Stimulated activated CD4-positive, alpha-beta T cell treated with anti-CD3 and anti-CD28 coated beads, TNF-alpha, amount 100 ng/mL, for 24 hours (primary cell): ENCODE results near the gene SPSB1.
A peak's percentile ranks its signal among the peaks of the same experiment; 100 is the strongest.

Experiments used
- DNase-seq, 3 experiments: peaks; one replicate each; pipeline ENCODE4 v3.0.0-alpha.2; 2020; ENCODE audit warnings: low read depth in 3 of 3

Gene SPSB1

GRCh38 chr1:9388335-9389180 lies 95.9 kb downstream of the SPSB1 start:
- no peak for DNase-seq

DNA sequence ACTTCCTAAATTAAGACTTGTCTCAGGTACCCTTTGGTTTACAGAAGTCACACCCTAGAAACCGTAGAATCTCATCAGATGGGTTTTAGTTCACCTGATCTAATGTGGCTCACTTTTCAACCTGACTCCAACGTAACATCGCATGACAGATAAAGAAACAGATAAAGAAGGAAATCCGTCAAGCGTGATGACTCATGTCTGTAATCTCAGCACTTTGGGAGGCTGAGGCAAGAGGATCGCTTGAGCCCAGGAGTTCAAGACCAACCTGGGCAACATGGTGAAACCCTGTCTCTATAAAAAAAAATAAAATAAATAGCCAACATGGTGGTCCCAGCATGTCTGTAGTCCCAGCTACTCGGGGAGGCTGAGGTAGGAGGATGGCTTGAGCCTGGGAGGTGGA lies 97.3 kb downstream of the SPSB1 start:
- no peak for DNase-seq

GRCh38 chr1:9391620-9392019 lies 98.9 kb downstream of the SPSB1 start:
- no peak for DNase-seq

DNA sequence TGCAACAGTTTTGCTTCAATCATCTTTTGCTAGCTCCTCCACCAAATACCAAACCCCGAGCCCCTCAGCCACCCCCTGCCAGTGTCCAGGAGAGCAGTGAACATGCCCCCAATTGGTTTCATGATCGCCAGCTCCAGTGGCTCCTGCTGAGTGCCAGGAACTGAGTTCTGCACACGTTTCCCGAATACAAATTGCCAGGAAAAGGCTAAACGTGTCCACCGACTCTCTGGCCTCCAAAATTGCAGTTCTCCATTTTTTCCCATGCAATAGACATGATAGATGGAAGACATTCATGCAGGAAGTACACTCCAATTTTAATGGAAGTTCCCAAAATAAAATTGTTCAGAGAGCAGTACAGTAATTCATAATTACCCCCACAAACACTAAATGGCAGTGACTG lies 101.3 kb downstream of the SPSB1 start:
- DNase-seq: no peak

DNA sequence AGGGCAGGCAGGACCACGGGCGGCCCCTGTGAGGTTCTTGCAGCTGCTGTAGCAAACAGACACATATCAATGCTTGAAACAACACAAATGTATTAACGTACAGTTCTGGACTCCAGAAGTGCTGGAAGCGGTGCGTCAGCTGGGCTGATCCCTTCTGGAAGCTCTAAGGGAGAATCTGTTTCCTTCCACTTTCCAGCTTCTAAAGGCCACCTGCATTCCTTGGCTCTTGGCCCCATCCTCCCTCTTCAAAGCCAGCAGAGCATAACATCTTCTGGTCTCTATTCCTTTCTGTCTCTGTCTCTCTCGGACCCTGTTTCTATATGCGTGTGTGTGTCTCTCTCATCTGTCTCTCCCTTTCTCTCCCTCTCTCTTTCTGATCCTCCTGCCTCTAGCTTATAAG lies 102.3 kb downstream of the SPSB1 start:
- no peak for DNase-seq

DNA sequence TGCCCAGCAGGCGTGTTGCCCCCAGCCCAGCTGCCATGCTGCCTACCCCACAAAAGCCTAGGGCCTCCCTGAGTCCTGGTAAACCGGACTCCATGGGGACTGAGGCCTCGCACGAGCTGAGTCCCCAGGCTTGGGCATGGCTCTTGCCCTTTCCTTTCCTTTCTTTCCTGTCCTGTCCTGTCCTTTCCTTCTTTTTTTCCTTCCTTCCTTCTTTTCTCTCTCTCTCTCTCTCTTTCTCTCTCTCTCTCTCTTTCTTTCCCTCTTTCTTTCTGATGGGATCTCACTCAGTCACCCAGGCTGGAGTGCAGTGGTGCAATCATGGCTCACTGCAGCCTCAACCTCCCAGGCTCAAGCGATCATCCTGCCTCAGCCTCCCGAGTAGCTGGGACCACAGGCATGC lies 104.4 kb downstream of the SPSB1 start:
- DNase-seq: no peak

DNA sequence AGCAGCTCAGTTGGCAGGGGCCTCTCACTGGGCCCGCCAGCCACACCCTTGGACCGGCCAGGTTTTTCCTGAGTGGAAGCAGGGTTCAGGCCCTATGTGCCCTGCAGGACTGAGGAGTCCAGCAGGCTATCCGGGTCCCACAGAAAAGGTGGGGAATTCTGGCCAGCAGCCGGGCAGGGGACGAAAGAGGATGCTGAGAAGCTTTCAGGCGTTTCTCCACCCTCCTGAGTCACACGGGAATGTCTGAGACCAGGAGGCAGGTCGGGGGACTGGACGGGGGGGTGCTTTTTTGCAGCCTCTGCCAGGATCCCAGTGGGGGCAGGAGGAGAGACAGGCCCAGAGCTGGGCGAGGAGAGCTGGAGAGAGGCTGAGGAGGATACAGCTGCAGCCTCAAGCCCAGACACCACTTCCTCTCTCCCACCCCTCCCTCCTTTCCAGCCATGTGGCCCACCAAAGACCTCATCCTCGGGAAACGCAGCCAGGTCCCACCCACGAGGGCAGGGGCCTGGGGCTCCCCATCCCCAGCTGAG lies 105.4 kb downstream of the SPSB1 start:
- no peak for DNase-seq

DNA sequence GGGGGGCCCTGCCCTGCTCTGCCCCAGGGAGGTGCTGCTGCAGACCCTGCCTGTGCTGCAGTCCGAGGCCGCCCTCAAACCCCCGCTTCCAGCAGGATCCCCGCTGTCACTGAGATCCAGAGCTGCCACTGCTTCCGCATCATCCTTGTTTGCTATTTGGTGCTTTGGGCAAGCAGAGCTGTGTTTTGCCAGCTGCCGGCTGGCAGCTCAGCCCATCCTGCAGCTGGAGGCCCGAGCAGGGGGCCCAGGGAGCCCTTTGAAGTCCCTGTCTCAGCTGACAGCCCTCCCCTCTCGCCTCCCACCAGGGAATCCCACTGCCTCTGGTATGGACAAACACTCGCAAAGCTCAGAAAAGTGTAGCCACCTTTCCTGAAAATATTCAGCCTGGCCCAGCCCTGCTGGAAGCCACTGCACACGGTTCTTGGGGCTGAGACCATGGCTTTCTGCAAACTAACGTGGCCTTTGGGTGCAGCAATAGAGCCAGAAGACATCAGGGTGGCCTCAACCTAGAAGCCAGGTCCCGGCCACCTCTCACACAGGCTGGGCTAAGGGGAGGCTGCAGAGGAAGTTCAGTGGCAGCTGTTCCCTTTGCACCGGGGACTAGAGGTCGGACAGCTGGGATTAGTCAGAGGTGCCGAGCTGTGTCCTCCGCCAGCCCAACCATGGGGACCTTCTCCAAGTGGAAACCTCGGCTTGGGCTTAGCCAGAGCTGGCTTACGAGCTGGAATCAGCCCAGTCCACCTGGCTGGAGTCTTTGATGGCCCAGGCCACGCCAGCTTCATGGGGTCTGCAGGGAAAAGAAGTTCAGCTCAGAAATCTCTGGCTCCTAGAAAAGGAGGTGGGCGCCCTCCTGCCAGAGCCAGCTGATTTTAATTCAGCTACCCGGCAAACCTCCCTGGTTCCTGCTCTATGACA lies 107.1 kb downstream of the SPSB1 start:
- DNase-seq: no peak

- DNase-seq: no peak
Observed at GRCh38 chr1:9400425-9401079, 107.9 kb downstream of the SPSB1 start.

DNA sequence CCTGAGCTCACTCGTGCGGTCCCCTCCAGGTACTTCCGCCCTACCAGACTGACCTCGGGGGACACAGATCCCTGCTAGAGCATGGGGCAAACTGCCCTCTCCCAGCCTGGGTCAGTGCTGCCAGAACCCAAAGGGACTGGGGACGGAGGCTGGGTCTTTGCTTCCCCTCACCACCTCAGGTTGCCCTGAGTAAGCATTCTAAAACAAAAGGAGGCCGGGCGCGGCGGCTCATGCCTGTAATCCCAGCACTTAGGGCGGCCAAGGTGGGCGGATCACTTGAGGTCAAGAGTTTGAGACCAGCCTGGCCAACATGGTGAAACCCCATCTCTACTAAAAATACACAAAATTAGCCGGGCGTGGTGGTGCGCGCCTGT lies 108.4 kb downstream of the SPSB1 start:
- no peak for DNase-seq

- no peak for DNase-seq
Observed at GRCh38 chr1:9402256-9402616, 109.5 kb downstream of the SPSB1 start.

DNA sequence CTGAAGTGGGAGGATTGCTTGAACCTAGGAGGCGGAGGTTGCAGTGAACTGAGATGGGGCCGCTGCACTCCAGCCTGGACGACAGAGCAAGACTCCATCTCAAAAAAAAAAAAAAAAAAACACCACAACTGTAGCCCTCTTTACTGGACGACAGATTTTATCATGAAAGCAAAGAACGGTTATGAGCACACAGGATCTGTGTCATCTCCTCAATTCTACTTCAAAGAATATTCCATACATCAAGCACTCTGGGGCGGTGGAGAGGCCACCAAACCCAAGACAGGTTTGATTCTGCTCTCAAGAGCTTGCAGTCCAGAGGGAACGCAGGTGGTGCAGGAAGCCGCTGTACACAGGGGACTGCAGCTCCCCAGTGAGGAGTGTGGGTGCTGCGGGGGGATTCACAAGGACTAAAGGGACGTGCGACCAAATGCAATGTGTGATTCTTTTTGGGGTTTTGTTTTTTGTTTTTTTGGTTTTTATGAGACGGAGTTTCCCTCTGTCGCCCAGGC lies 110.1 kb downstream of the SPSB1 start:
- no peak for DNase-seq

DNA sequence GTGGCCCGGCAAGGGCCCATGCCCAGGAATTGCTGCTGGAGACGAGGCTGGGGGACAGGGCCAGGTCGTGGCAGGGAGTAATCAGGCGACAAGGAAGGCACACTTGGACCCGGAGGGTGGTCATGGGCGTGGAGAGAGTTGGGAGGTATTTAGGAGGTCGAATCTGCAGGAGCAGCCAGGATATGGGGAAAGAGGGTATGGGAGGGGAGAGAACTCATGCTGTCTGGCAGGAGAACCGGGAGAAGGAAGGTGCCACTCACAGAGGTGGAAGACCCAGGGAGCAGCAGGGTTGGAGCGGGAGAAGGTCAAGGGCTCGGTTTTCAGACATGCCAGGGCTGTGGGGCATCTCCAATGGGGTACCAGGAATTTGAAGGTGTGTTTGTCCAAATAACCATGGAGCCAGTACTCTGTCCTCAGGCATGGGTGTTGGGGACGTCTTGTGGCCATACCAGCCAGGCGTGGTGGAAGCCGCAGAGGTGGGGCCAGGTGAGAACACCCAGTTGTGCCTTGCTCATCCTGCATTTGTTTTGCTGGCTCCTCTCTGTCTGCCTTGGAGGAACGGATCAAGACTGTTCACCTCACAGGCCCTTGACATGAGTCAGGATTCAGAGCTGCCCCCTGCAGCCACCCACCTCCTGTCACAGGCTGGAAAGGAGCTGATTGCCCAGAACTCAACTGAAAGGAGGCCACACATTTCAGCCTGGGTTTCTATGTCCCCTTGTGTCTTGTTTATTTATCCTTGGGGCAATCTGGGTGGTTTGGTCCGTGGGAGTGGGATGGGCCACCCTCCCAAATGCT lies 111.6 kb downstream of the SPSB1 start:
- no peak for DNase-seq

- DNase-seq: no peak
Observed at GRCh38 chr1:9406111-9406510, 113.4 kb downstream of the SPSB1 start.

DNA sequence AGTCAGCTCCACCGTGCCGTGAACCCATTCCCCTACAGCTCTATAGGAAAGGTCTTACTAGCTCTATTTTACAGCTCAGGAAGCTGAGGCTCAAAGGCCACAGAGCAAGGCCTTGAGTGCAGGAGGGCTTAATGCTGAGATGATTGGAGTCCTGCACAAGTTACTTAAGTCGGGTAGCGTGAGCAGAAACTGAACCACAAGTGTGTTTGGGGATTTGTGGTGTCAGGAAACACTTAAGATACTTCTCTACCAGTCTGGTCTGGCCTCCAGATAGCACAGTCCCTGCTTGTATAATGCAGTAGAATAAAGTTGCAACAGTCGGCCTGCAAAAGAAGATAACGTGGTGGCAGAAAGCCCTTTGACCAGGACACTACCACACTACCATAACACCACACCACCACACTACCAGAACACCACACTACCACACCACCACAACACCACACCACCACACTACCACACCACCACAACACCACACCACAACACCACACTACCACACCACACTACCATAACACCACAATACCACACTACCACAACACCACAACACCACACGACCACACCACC lies 118.1 kb downstream of the SPSB1 start:
- no peak for DNase-seq

GRCh38 chr1:9413071-9413876 lies 120.6 kb downstream of the SPSB1 start:
- peak; percentile 31 to 76 (median 39) for DNase-seq

DNA sequence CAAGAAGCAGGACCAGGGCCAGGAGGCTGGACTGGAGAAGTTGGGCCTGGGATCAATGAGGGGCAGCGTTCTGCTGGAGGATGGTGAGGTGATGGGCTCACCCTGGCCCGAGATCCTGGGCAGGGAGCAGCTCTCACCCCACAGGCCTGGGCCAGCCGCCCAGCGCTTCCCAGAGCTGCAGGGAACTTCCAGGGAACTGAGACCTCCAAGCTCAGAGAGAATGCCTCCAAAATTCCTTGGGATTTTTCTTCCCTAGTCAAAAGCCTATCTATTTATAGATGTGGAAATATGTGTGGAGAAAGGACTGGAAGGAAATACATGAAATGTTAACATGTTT lies 121.2 kb downstream of the SPSB1 start:
- no peak for DNase-seq

GRCh38 chr1:9416506-9416905 lies 123.8 kb downstream of the SPSB1 start:
- DNase-seq: no peak

DNA sequence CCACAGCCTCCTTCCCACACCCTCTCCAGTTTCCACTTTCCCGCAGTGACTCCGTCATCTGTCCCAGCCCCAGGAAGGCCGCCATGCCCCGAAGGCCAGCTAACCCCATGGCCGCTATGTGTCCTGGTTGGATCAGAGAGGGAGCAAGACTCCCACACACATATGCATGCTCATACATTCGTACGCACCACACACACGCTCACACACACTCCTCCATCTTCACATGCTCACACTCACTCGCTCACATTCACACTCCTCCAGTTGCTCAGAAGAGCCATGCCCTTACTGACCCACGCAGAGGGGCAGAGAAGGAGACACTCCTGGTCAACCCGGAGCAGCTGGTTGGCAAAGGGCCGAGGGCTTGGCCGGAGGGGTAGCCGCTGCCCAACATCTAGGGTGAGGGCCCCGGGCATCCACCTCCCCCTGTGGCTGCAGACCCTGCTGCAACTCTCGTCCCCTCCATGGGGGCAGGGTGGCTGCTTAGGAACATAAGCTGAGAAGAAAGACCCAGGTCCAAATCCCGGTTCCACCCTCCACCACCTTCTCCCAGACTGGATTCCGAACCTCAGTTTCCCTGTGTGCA lies 124.3 kb downstream of the SPSB1 start:
- DNase-seq: no peak

GRCh38 chr1:9417695-9418094 lies 125.0 kb downstream of the SPSB1 start:
- peak in 1 of 3 experiments; percentile 14 for DNase-seq
